IMR-90 (cell line): ENCODE measurements around the gene RFT1. TPM values are rescaled to one million over a fixed set of nuclear protein-coding genes. Genes with fewer than 3 reads are reported as not detected.

Source experiments
- ATAC-seq: fragments of 200-7000 bp; cut with Tn5 transposase; 2 replicates; pipeline ENCODE4 v1.9.1; 2020; ENCODE audit warnings: low read depth, mild to moderate bottlenecking, moderate library complexity
- BruUV-seq: library from RNA; stranded (reverse); fragments of 400-500 nt; replicated peaks from 2 replicates; lab custom pipeline; 2021; lab: Mats Ljungman, UMichigan
- CTCF ChIA-PET: fragments of 300-600 bp; formaldehyde crosslinking; extraction: SDS; loops from one replicate; lab custom pipeline; 2021; ENCODE audit warnings: antibody characterized with exemption; lab: Yijun Ruan, JAX
- POLR2A ChIA-PET: fragments of 300-600 bp; sonication (Branson Sonifier 250); formaldehyde crosslinking; loops from one replicate; lab custom pipeline; 2022; ENCODE audit warnings: antibody characterized with exemption; ENCODE audit not compliant: unreplicated experiment; lab: Charles Lee
- DNase-seq: peaks from one replicate; pipeline ENCODE4 v3.0.0; 2013
- H2AFZ ChIP-seq: replicated peaks from 2 replicates; pipeline ENCODE3; 2013; ENCODE audit warnings: low read length, mild to moderate bottlenecking; ENCODE audit not compliant: poor library complexity
- H2AK5ac ChIP-seq: 2 replicates; pipeline ENCODE4 v1.6.1; 2013; ENCODE audit warnings: low read depth, low read length, inconsistent platforms
- H2AK9ac ChIP-seq: replicated peaks from 2 replicates; pipeline ENCODE3; 2013; ENCODE audit warnings: mild to moderate bottlenecking, low read depth, low read length, moderate library complexity; ENCODE audit not compliant: poor library complexity
- H2BK120ac ChIP-seq: 2 replicates; pipeline ENCODE4 v1.6.1; 2013; ENCODE audit warnings: low read depth, low read length, inconsistent platforms
- H2BK15ac ChIP-seq: 3 replicates; pipeline ENCODE4 v1.6.1; 2013; ENCODE audit warnings: low read depth, low read length, inconsistent platforms
- H2BK20ac ChIP-seq: 2 replicates; pipeline ENCODE4 v1.6.1; 2013; ENCODE audit warnings: low read depth, mild to moderate bottlenecking, inconsistent platforms, low read length, moderate library complexity
- H2BK5ac ChIP-seq: 2 replicates; pipeline ENCODE4 v1.6.1; 2013; ENCODE audit warnings: mild to moderate bottlenecking, low read depth, low read length, inconsistent platforms; ENCODE audit not compliant: poor library complexity, severe bottlenecking
- H3K14ac ChIP-seq: replicated peaks from 2 replicates; pipeline ENCODE4 v1.6.1; 2013; ENCODE audit warnings: low read depth, low read length, inconsistent platforms
- H3K18ac ChIP-seq: 2 replicates; pipeline ENCODE4 v1.6.1; 2013; ENCODE audit warnings: low read depth, low read length, control low read depth
- H3K23ac ChIP-seq: 2 replicates; pipeline ENCODE4 v1.6.1; 2013; ENCODE audit warnings: low read depth, low read length, inconsistent platforms
- H3K27ac ChIP-seq: 2 replicates; pipeline ENCODE4 v1.5.1; 2013; ENCODE audit warnings: mild to moderate bottlenecking, control low read depth, low read length; ENCODE audit not compliant: insufficient read depth
- H3K27me3 ChIP-seq: 2 replicates; pipeline ENCODE4 v1.6.1; 2013; ENCODE audit warnings: low read length; ENCODE audit not compliant: control insufficient read depth, insufficient read depth
- H3K36me3 ChIP-seq: 2 replicates; pipeline ENCODE4 v1.6.1; 2013; ENCODE audit warnings: low read length, mixed read lengths; ENCODE audit not compliant: control insufficient read depth, insufficient read depth
- H3K4ac ChIP-seq: 2 replicates; pipeline ENCODE4 v1.6.1; 2013; ENCODE audit warnings: low read depth, low read length, inconsistent platforms
- H3K4me1 ChIP-seq: 2 replicates; pipeline ENCODE4 v1.6.1; 2013; ENCODE audit warnings: low read length, mixed read lengths; ENCODE audit not compliant: control insufficient read depth, insufficient read depth
- H3K4me2 ChIP-seq: 2 replicates; pipeline ENCODE4 v1.6.1; 2013; ENCODE audit warnings: low read depth, mild to moderate bottlenecking, control low read depth, low read length, moderate library complexity
- H3K4me3 ChIP-seq: 2 replicates; pipeline ENCODE4 v1.5.1; 2013; ENCODE audit warnings: low read depth, mild to moderate bottlenecking, control low read depth, low read length, moderate library complexity; ENCODE audit not compliant: insufficient read depth
- H3K56ac ChIP-seq: 2 replicates; pipeline ENCODE4 v1.6.1; 2013; ENCODE audit warnings: low read length, inconsistent platforms; ENCODE audit not compliant: insufficient read depth; ENCODE audit errors: extremely low read depth
- H3K79me1 ChIP-seq, 2 experiments: 2 replicates each; pipeline ENCODE4 v1.6.1; 2013; ENCODE audit warnings: low read length in 2 of 2, inconsistent platforms in 1 of 2, low read depth in 1 of 2
- H3K9ac ChIP-seq: 2 replicates; pipeline ENCODE4 v1.6.1; 2013; ENCODE audit warnings: low read depth, low read length, control low read depth
- H3K9me1 ChIP-seq: 2 replicates; pipeline ENCODE4 v1.6.1; 2013; ENCODE audit warnings: low read length, inconsistent platforms; ENCODE audit not compliant: insufficient read depth
- H3K9me3 ChIP-seq: 2 replicates; pipeline ENCODE4 v1.6.1; 2013; ENCODE audit warnings: low read length; ENCODE audit not compliant: control insufficient read depth, insufficient read depth
- H4K20me1 ChIP-seq: 2 replicates; pipeline ENCODE4 v1.6.1; 2013; ENCODE audit warnings: low read length, inconsistent platforms; ENCODE audit not compliant: insufficient read depth
- H4K5ac ChIP-seq: 2 replicates; pipeline ENCODE4 v1.6.1; 2013; ENCODE audit warnings: mild to moderate bottlenecking, low read depth, low read length, control low read depth
- H4K8ac ChIP-seq, 2 experiments: 2 replicates each; pipeline ENCODE4 v1.6.1; 2013; ENCODE audit warnings: low read depth in 2 of 2, low read length in 2 of 2, control low read depth in 1 of 2, inconsistent platforms in 1 of 2
- H4K91ac ChIP-seq: 2 replicates; pipeline ENCODE4 v1.6.1; 2013; ENCODE audit warnings: low read depth, low read length, inconsistent platforms; ENCODE audit not compliant: insufficient read depth
- BHLHE40 ChIP-seq: fragments of 150-350 bp; IDR thresholded peaks from 2 replicates; pipeline ENCODE4 v1.6.1; 2016; ENCODE audit warnings: mild to moderate bottlenecking, low read depth, low read length
- CEBPB ChIP-seq: IDR thresholded peaks from 2 replicates; pipeline ENCODE4 v1.6.1; 2012; ENCODE audit warnings: low read depth, low read length, improper control_type of control experiment
- CHD1 ChIP-seq: IDR thresholded peaks from 2 replicates; pipeline ENCODE4 v1.6.1; 2012; ENCODE audit warnings: low read depth, low read length, improper control_type of control experiment
- FOS ChIP-seq: fragments of 150-350 bp; IDR thresholded peaks from 2 replicates; pipeline ENCODE4 v1.6.1; 2016; ENCODE audit warnings: low read depth, low read length
- MAFK ChIP-seq: IDR thresholded peaks from 2 replicates; pipeline ENCODE4 v1.6.1; 2012; ENCODE audit warnings: low read depth, low read length, improper control_type of control experiment
- MAZ ChIP-seq: IDR thresholded peaks from 2 replicates; pipeline ENCODE4 v1.6.1; 2012; ENCODE audit warnings: low read depth, mild to moderate bottlenecking, low read length, improper control_type of control experiment, moderate library complexity, borderline replicate concordance
- MXI1 ChIP-seq: IDR thresholded peaks from 2 replicates; pipeline ENCODE4 v1.6.1; 2012; ENCODE audit warnings: low read depth, mild to moderate bottlenecking, low read length, moderate library complexity, borderline replicate concordance
- NFE2L2 ChIP-seq: fragments of 150-350 bp; IDR thresholded peaks from 2 replicates; pipeline ENCODE4 v1.6.1; 2016; ENCODE audit warnings: low read depth, mild to moderate bottlenecking, low read length
- POLR2A ChIP-seq: IDR thresholded peaks from 2 replicates; pipeline ENCODE4 v1.6.1; 2012; ENCODE audit warnings: mild to moderate bottlenecking, low read depth, low read length
- RAD21 ChIP-seq: IDR thresholded peaks from 2 replicates; pipeline ENCODE4 v1.6.1; 2012; ENCODE audit warnings: low read length, improper control_type of control experiment
- RCOR1 ChIP-seq: IDR thresholded peaks from 2 replicates; pipeline ENCODE4 v1.6.1; 2012; ENCODE audit warnings: mild to moderate bottlenecking, low read length, improper control_type of control experiment; ENCODE audit not compliant: insufficient replicate concordance
- RFX5 ChIP-seq: IDR thresholded peaks from 2 replicates; pipeline ENCODE4 v1.8.0; 2012; ENCODE audit warnings: low read depth, mild to moderate bottlenecking, low read length, moderate library complexity
- SMC3 ChIP-seq: fragments of 150-350 bp; IDR thresholded peaks from 2 replicates; pipeline ENCODE4 v1.6.1; 2016; ENCODE audit warnings: low read depth, mild to moderate bottlenecking, antibody characterized with exemption, low read length, moderate library complexity
- WGBS, 2 experiments: methylation state at CpG; one replicate each; pipeline versions ENCODE4 v1.1.5 to v1.1.7; 2013; ENCODE audit warnings: missing lambda C conversion rate in 2 of 2; ENCODE audit not compliant: insufficient read length in 1 of 2; ENCODE audit errors: extremely low coverage in 2 of 2; 5-methylcytosine and 5-hydroxymethylcytosine counted together
- dilution Hi-C: fragments of 300-500 bp; cut with HindIII; formaldehyde crosslinking; loops from one replicate; pipeline ENCODE4 v1.14.3; 2018; ENCODE audit warnings: low sequenced_read_pairs; ENCODE audit not compliant: unreplicated experiment
- in situ Hi-C: fragments of 300-500 bp; cut with MboI; formaldehyde crosslinking; loops from 3 replicates; pipeline ENCODE4 v1.14.3; 2019; ENCODE audit warnings: low sequenced_read_pairs, inconsistent platforms, mixed read lengths
- intact Hi-C: fragments of 100-400 bp; cut with micrococcal nuclease; formaldehyde crosslinking; loops from 2 replicates; pipeline ENCODE4 v1.10.0; 2022
- polyA plus RNA-seq, 3 experiments: library from polyadenylated mRNA; depleted of rRNA; stranded (reverse); fragments of >200 nt; gene quantifications; 2 replicates each; pipeline ENCODE4 v1.2.3, GENCODE V29; 2012; ENCODE audit warnings: low replicate concordance in 1 of 3
- total RNA-seq: library from RNA; depleted of rRNA; stranded (reverse); fragments of >200 nt; gene quantifications from 2 replicates; pipeline ENCODE4 v1.2.3, GENCODE V29; 2012
- TF ChIP-seq, protein P1 (sequence below): fragments of 150-350 bp; IDR thresholded peaks from 2 replicates; pipeline ENCODE4 v1.6.1; 2016; ENCODE audit warnings: low read depth, mild to moderate bottlenecking, low read length, moderate library complexity, borderline replicate concordance
- TF ChIP-seq, protein P2 (sequence below): conservative IDR thresholded peaks from 2 replicates; pipeline ENCODE4 v1.5.1; 2012; ENCODE audit warnings: mild to moderate bottlenecking, low read depth, low read length, improper control_type of control experiment

RFT1 gene
- total and polyA plus RNA-seq, 2 of the 4 experiments (the other 2 are of a cell fraction), result 14.5 to 23.5 TPM

DNA sequence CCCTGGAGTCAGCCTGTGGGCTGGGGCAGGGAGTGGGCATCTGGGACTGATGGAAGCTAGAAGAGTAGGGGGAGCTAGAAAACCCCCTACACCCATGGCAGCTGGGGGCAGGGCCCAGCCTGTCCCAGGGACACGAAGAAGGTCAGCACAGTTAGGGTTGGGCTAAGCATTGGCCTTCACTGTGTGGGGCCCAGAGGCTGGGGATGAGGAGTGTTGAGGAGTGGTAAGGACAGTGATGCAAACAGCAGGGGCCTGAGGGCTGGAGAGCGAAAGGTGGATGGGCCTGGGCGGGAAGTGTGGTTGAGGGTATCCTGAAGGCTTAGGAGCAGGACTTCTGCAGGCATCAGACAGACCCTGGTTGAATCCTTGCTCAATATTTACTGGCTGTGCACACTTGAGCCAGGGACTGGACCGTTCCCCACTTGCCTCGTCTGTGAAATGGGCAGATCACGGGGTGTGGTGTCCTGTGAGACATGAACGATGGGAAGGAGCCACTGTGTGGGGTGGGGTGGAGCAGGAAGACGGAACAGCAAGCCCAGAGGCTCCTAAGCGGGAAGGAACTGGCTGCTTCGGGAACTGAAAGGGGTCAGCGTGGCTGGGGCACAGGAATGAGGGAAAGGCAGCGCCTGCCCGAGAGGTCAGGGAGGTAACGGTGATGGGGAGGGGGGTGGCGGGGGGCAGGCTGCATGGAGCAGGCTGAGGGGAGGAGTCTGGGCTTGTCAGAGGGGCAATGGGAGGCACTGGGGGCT lies 38.1 kb upstream of the RFT1 start:
- no peak for ATAC-seq
- TF ChIP-seq MAZ (no peak), CHD1 (no peak), BHLHE40 (no peak), RFX5 (no peak), NFE2L2 (no peak), FOS (no peak), RAD21 (no peak), SMC3 (no peak), RCOR1 (no peak), MAFK (no peak), CEBPB (no peak), POLR2A (no peak), MXI1 (no peak)
- TF ChIP-seq, protein P1, sequence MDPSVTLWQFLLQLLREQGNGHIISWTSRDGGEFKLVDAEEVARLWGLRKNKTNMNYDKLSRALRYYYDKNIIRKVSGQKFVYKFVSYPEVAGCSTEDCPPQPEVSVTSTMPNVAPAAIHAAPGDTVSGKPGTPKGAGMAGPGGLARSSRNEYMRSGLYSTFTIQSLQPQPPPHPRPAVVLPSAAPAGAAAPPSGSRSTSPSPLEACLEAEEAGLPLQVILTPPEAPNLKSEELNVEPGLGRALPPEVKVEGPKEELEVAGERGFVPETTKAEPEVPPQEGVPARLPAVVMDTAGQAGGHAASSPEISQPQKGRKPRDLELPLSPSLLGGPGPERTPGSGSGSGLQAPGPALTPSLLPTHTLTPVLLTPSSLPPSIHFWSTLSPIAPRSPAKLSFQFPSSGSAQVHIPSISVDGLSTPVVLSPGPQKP, result no peak
- TF ChIP-seq, protein P2, sequence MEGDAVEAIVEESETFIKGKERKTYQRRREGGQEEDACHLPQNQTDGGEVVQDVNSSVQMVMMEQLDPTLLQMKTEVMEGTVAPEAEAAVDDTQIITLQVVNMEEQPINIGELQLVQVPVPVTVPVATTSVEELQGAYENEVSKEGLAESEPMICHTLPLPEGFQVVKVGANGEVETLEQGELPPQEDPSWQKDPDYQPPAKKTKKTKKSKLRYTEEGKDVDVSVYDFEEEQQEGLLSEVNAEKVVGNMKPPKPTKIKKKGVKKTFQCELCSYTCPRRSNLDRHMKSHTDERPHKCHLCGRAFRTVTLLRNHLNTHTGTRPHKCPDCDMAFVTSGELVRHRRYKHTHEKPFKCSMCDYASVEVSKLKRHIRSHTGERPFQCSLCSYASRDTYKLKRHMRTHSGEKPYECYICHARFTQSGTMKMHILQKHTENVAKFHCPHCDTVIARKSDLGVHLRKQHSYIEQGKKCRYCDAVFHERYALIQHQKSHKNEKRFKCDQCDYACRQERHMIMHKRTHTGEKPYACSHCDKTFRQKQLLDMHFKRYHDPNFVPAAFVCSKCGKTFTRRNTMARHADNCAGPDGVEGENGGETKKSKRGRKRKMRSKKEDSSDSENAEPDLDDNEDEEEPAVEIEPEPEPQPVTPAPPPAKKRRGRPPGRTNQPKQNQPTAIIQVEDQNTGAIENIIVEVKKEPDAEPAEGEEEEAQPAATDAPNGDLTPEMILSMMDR, result no peak

More for the DNA sequence above, 38.1 kb upstream of the RFT1 start:
- Histone ChIP-seq H3K18ac (no peak overlapping the region), H3K4me3 (no peak overlapping the region), H2AK9ac (peak overlapping the region; percentile 45), H2BK120ac (no peak overlapping the region), H3K9ac (no peak overlapping the region), H4K8ac (no peak overlapping the region), H2BK20ac (no peak overlapping the region), H3K4ac (no peak overlapping the region), H3K9me3 (no peaks in the 10 kb centered on the region), H3K79me1 (peaks cover 13 to 72% of the 10 kb centered on the region in 2 experiments; a peak in 3 of 4 replicates), H4K20me1 (peaks cover 4% of the 10 kb centered on the region; the same call in 1 of the 2 replicates), H3K14ac (no peak overlapping the region), H3K27me3 (no peaks in the 10 kb centered on the region), H3K4me2 (no peak overlapping the region), H4K91ac (no peak overlapping the region), H3K23ac (no peak overlapping the region), H2BK15ac (no peak overlapping the region), H2AFZ (no peak overlapping the region), H3K9me1 (peaks cover 18% of the 10 kb centered on the region), H3K27ac (no peak overlapping the region), H3K4me1 (peaks cover 8% of the 10 kb centered on the region), H4K5ac (no peak overlapping the region), H3K36me3 (0 out of 2 replicates have a peak, but pooled peaks cover 2% of the 10 kb centered on the region), H3K56ac (no peak overlapping the region), H2AK5ac (no peak overlapping the region; the same call in 1 of the 2 replicates), H2BK5ac (no peak overlapping the region)
- in situ Hi-C loops (no loop called here), dilution Hi-C loops (no loop called here), intact Hi-C loops (no loop called here)
- ChIA-PET POLR2A (no interaction called here), CTCF (no interaction called here)
- 87% methylated on average over 8 of the region's 15 CpGs; no CpG with 5 or more reads in 1 of the 2 experiments for WGBS, 2 experiments
- no TSS peak for BruUV-seq
- DNase-seq, result no peak
